ENCODE measurements around the gene MIPEP. TPM values are rescaled to one million over a fixed set of nuclear protein-coding genes. Genes with fewer than 3 reads are reported as not detected.

MIPEP gene
- total and polyA plus RNA-seq, 9 of the 15 experiments (the other 6 are each of a cell fraction or from before 2014, with no cell fraction given): 1.7 to 19.3 (median 13.1) TPM

GRCh38 chr13:23754506-23754905 lies 134.7 kb downstream of the MIPEP start:
- CTCF ChIA-PET (ENCODE audit: low intra/inter-chr PET ratio): no interaction called here
- Histone ChIP-seq H3K36me3 (ENCODE audit: control insufficient read depth, insufficient read depth, low read length) (no peaks in the 10 kb centered on the region), H3K9me1 (ENCODE audit: control insufficient read depth, insufficient read depth, low read length) (no peaks in the 10 kb centered on the region), H3K9ac (ENCODE audit: insufficient read depth in 1 of 2, low read depth in 2 of 2, low read length in 2 of 2) (no peak overlapping the region), H3K4me1 (replicated peaks in 1 of 2; ENCODE audit: control insufficient read depth in 2 of 2, insufficient read depth in 2 of 2, low read length in 2 of 2) (no peaks in the 10 kb centered on the region), H3K4me2 (ENCODE audit: insufficient read depth, low read length) (no peak overlapping the region), H3K27ac (ENCODE audit: extremely low read depth, low read depth, low read length) (no peak overlapping the region), H4K20me1 (replicated peaks; ENCODE audit: control insufficient read depth, insufficient read depth, low read length) (no peaks in the 10 kb centered on the region), H3K4me3 (no peak overlapping the region), H3K27me3 (ENCODE audit: control insufficient read depth in 2 of 2, insufficient read depth in 2 of 2, low read length in 2 of 2) (no peaks in the 10 kb centered on the region), H3K9me3 (replicated peaks; ENCODE audit: control insufficient read depth, insufficient read depth, low read depth, low read length) (no peaks in the 10 kb centered on the region), H3K79me2 (ENCODE audit: control insufficient read depth, insufficient read depth, low read length) (no peaks in the 10 kb centered on the region), H2AFZ (ENCODE audit: low read depth, low read length) (no peak overlapping the region)
- POLR2A ChIA-PET: interaction anchor here (0.7 kb wide), 1 partner anchor 34 kb away, joined by 3 read pairs; no protein-coding TSS in a partner anchor
- no TSS peak for BruUV-seq (replicated peaks)
- no peak for ATAC-seq
- intact Hi-C loops (cut with micrococcal nuclease): no loop called here
- 57% methylated on average over 2 of the region's 6 CpGs for WGBS (ENCODE audit: insufficient coverage, low coverage, missing lambda C conversion rate)
- DNase-seq (ENCODE audit: extremely low read depth in 1 of 4, low spot score in 3 of 4): no peak
- in situ Hi-C loops (cut with MboI): no loop called here
- FAIRE-seq: no peak
- TF ChIP-seq LARP7 (IDR thresholded peaks at IDR 0.05) (no peak), ZFP1 (CRISPR knock-in tag; IDR thresholded peaks at IDR 0.05) (no peak), MNT (conservative IDR thresholded peaks at IDR 0.05) (no peak), ZNF263 (CRISPR knock-in tag; IDR thresholded peaks at IDR 0.05; ENCODE audit: borderline replicate concordance) (no peak), SRSF1 (IDR thresholded peaks at IDR 0.05; ENCODE audit: low read depth, low read length) (no peak)

- no peaks in the 10 kb centered on the region for H3K36me3 ChIP-seq (ENCODE audit: control insufficient read depth, insufficient read depth, low read length)
- intact Hi-C loops (cut with micrococcal nuclease) (no loop called here), in situ Hi-C loops (cut with MboI) (no loop called here)
- no peak for DNase-seq (ENCODE audit: extremely low read depth in 1 of 4, low spot score in 3 of 4)
- no peaks in the 10 kb centered on the region for H3K9me3 ChIP-seq (replicated peaks; ENCODE audit: control insufficient read depth, insufficient read depth, low read depth, low read length)
- no TSS peak for BruUV-seq (replicated peaks)
- H3K79me2 ChIP-seq (ENCODE audit: control insufficient read depth, insufficient read depth, low read length): no peaks in the 10 kb centered on the region
- H3K27ac ChIP-seq (ENCODE audit: extremely low read depth, low read depth, low read length): no peak overlapping the region
- ATAC-seq: no peak
- no peaks in the 10 kb centered on the region for H3K9me1 ChIP-seq (ENCODE audit: control insufficient read depth, insufficient read depth, low read length)
- 60% methylated on average over 1 of the region's 1 CpG for WGBS (ENCODE audit: insufficient coverage, low coverage, missing lambda C conversion rate)
- H4K20me1 ChIP-seq (replicated peaks; ENCODE audit: control insufficient read depth, insufficient read depth, low read length): no peaks in the 10 kb centered on the region
- ChIA-PET CTCF (ENCODE audit: low intra/inter-chr PET ratio) (no interaction called here), POLR2A (no interaction called here)
- no peak overlapping the region for H3K4me3 ChIP-seq
- no peak overlapping the region for H3K4me2 ChIP-seq (ENCODE audit: insufficient read depth, low read length)
- no peaks in the 10 kb centered on the region for H3K4me1 ChIP-seq (replicated peaks in 1 of 2; ENCODE audit: control insufficient read depth in 2 of 2, insufficient read depth in 2 of 2, low read length in 2 of 2)
- H3K9ac ChIP-seq (ENCODE audit: insufficient read depth in 1 of 2, low read depth in 2 of 2, low read length in 2 of 2): no peak overlapping the region
- no peaks in the 10 kb centered on the region for H3K27me3 ChIP-seq (ENCODE audit: control insufficient read depth in 2 of 2, insufficient read depth in 2 of 2, low read length in 2 of 2)
- FAIRE-seq: no peak
- H2AFZ ChIP-seq (ENCODE audit: low read depth, low read length): no peak overlapping the region
- TF ChIP-seq NR2C1 (IDR thresholded peaks at IDR 0.05) (no peak), NR2C1 (tag; IDR thresholded peaks at IDR 0.05) (no peak), GMEB1 (CRISPR knock-in tag; IDR thresholded peaks at IDR 0.05) (no peak), TEAD1 (CRISPR knock-in tag; IDR thresholded peaks at IDR 0.05) (no peak), ZNF146 (CRISPR knock-in tag; IDR thresholded peaks at IDR 0.05; ENCODE audit: unreplicated experiment) (no peak), ZNF639 (CRISPR knock-in tag; conservative IDR thresholded peaks at IDR 0.05 in 1 of 2, IDR thresholded peaks at IDR 0.05 in 1 of 2) (no peak), ZNF253 (CRISPR knock-in tag; conservative IDR thresholded peaks at IDR 0.05) (no peak), ZNF717 (CRISPR knock-in tag; IDR thresholded peaks at IDR 0.05) (no peak)
These were observed 135.7 kb downstream of the MIPEP start for GRCh38 chr13:23753458-23753857.

Data from K562 (cell line).